ENCODE measurements around the gene ATP6V1B1.

Gene ATP6V1B1

DNA sequence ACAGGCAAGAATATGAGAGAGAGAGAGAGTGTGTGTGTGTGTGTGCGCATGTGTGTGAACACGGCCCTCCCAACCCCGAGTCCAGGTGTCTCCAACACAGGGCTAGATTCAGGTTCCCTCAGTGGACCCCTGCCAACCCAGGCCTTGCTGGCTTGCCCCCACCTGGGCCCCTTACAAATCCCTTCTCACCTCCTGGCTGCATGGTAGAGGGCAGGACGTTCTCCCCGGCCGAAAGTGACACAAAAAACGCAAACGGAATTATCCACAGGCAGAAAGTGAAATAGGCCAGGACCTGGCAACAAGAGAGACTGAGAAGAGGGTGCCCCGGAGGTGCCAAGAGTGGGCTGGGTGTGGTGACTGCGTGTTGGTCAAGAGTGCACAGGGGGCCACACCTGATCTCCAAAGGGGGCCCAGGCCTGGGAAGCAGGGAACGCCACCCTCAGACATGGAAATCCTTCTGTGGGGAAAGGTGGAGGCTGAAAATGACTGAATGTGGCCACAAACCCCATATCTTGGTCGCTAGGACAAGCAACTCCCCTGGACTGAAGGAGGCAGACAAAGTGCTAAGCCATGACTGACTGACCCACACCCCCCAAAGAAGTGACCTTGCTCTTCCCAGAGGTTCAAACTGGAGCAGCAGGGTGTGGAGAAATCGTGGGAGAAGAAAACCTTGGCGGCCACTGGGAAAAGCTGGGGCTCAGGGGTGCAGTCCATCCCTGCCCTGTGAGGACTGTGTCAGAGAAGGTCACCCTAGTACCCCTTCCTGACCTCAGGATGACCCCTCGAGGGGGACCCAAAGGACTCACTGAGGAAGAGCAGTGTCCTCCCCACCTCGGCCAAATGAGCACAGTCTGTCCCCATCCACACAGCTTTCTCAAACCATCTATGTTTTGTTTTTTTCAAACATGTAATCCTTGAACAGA is 53.3 kb downstream of the ATP6V1B1 start:
- H3K4me1 ChIP-seq (ENCODE audit: insufficient read depth, insufficient read length), result no peaks in the 10 kb centered on the region
- TF ChIP-seq SUZ12 (IDR thresholded peaks at IDR 0.05; ENCODE audit: extremely low read depth, insufficient read depth, insufficient read length), result no peak
- no peak for TF ChIP-seq YY1 (IDR thresholded peaks at IDR 0.05; ENCODE audit: insufficient read depth, insufficient read length)
- TF ChIP-seq ZNF274 (IDR thresholded peaks at IDR 0.05; ENCODE audit: low read depth, low read length), result no peak
- H3K36me3 ChIP-seq (ENCODE audit: insufficient read depth, insufficient read length, low read length), result peaks cover 69% of the 10 kb centered on the region
- no peaks in the 10 kb centered on the region for H3K9me3 ChIP-seq (ENCODE audit: insufficient read depth, low read length)
- no peak for DNase-seq (ENCODE audit: low read depth, low spot score)
- H3K27me3 ChIP-seq (ENCODE audit: insufficient read depth, insufficient read length), result no peaks in the 10 kb centered on the region
- no peak overlapping the region for H3K4me3 ChIP-seq (ENCODE audit: insufficient read length, low read depth)
- no peak overlapping the region for H3K9ac ChIP-seq (ENCODE audit: insufficient read length, low read depth)

DNA sequence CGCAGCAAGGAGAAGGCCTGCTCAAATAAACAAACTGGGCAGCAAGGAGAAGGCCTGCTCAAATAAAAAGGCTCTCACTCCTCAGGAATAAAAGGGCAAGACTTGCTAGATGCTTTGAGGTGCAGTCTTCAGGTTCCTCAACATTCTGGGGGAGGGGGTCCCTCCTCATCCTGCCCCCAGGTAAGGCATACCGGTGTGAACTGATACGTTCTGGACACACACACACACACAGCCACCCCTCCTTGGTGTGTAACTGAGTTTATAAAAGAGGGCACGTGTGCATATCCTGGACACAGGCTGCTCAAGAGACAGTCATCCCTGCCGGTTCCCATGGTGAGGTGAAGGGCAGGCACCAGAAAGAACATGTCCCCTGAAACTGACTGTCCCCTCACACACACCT is 54.5 kb downstream of the ATP6V1B1 start:
- no peak overlapping the region for H3K4me3 ChIP-seq (ENCODE audit: insufficient read length, low read depth)
- DNase-seq (ENCODE audit: low read depth, low spot score), result no peak
- no peaks in the 10 kb centered on the region for H3K4me1 ChIP-seq (ENCODE audit: insufficient read depth, insufficient read length)
- no peak for TF ChIP-seq ZNF274 (IDR thresholded peaks at IDR 0.05; ENCODE audit: low read depth, low read length)
- no peak for TF ChIP-seq YY1 (IDR thresholded peaks at IDR 0.05; ENCODE audit: insufficient read depth, insufficient read length)
- TF ChIP-seq SUZ12 (IDR thresholded peaks at IDR 0.05; ENCODE audit: extremely low read depth, insufficient read depth, insufficient read length), result no peak
- no peak overlapping the region for H3K9ac ChIP-seq (ENCODE audit: insufficient read length, low read depth)
- no peaks in the 10 kb centered on the region for H3K27me3 ChIP-seq (ENCODE audit: insufficient read depth, insufficient read length)
- no peaks in the 10 kb centered on the region for H3K9me3 ChIP-seq (ENCODE audit: insufficient read depth, low read length)
- H3K36me3 ChIP-seq (ENCODE audit: insufficient read depth, insufficient read length, low read length), result peaks cover 67% of the 10 kb centered on the region

DNA sequence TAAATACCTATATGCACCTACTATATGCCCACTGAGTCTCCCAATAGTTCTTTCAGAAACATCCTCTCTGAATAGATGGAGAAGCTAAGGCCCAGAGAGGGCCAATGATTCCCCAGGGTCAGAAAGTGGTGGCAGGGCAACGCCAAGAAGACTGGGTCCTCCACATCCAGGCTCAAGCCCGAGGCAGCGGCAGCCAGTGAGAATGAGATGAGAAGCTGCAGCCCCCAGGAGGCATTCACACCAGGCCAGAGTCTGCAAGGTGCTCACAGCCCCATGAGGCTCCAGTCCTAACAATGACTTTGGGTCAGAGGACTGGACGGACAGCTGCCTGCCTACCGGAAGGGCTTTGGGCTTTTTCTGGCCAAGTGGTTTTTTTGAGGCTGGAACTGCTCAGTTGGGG is 55.4 kb downstream of the ATP6V1B1 start:
- H3K36me3 ChIP-seq (ENCODE audit: insufficient read depth, insufficient read length, low read length), result peaks cover 59% of the 10 kb centered on the region
- no peak for DNase-seq (ENCODE audit: low read depth, low spot score)
- no peaks in the 10 kb centered on the region for H3K27me3 ChIP-seq (ENCODE audit: insufficient read depth, insufficient read length)
- H3K4me1 ChIP-seq (ENCODE audit: insufficient read depth, insufficient read length), result no peaks in the 10 kb centered on the region
- TF ChIP-seq YY1 (IDR thresholded peaks at IDR 0.05; ENCODE audit: insufficient read depth, insufficient read length) (no peak), SUZ12 (IDR thresholded peaks at IDR 0.05; ENCODE audit: extremely low read depth, insufficient read depth, insufficient read length) (no peak), ZNF274 (IDR thresholded peaks at IDR 0.05; ENCODE audit: low read depth, low read length) (no peak)
- H3K9me3 ChIP-seq (ENCODE audit: insufficient read depth, low read length), result no peaks in the 10 kb centered on the region
- no peak overlapping the region for H3K4me3 ChIP-seq (ENCODE audit: insufficient read length, low read depth)
- H3K9ac ChIP-seq (ENCODE audit: insufficient read length, low read depth), result no peak overlapping the region

DNA sequence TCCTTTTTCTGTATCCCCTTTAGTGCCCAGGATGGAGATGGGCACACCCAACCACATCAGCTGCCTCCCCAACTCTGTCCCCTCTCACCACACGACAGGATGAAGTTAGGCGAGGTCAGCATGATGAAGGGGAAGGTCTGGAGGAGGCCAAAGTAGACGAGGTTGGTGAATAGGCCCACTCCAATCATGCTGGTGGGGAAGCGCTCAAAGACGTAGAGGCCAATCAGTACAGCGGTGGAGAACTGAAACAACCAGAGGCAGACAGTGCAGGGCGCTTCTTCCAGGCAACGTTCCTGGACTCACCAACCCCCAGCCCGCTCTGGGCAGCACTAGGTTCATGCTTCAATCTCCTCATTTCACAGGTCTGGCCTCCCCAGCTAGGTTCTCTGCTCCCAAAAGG is 56.0 kb downstream of the ATP6V1B1 start:
- H3K27me3 ChIP-seq (ENCODE audit: insufficient read depth, insufficient read length), result no peaks in the 10 kb centered on the region
- H3K4me3 ChIP-seq (ENCODE audit: insufficient read length, low read depth), result no peak overlapping the region
- no peak for DNase-seq (ENCODE audit: low read depth, low spot score)
- H3K36me3 ChIP-seq (ENCODE audit: insufficient read depth, insufficient read length, low read length), result peaks cover 53% of the 10 kb centered on the region
- H3K9ac ChIP-seq (ENCODE audit: insufficient read length, low read depth), result no peak overlapping the region
- H3K9me3 ChIP-seq (ENCODE audit: insufficient read depth, low read length), result no peaks in the 10 kb centered on the region
- no peaks in the 10 kb centered on the region for H3K4me1 ChIP-seq (ENCODE audit: insufficient read depth, insufficient read length)
- TF ChIP-seq SUZ12 (IDR thresholded peaks at IDR 0.05; ENCODE audit: extremely low read depth, insufficient read depth, insufficient read length) (no peak), YY1 (IDR thresholded peaks at IDR 0.05; ENCODE audit: insufficient read depth, insufficient read length) (no peak), ZNF274 (IDR thresholded peaks at IDR 0.05; ENCODE audit: low read depth, low read length) (no peak)

DNA sequence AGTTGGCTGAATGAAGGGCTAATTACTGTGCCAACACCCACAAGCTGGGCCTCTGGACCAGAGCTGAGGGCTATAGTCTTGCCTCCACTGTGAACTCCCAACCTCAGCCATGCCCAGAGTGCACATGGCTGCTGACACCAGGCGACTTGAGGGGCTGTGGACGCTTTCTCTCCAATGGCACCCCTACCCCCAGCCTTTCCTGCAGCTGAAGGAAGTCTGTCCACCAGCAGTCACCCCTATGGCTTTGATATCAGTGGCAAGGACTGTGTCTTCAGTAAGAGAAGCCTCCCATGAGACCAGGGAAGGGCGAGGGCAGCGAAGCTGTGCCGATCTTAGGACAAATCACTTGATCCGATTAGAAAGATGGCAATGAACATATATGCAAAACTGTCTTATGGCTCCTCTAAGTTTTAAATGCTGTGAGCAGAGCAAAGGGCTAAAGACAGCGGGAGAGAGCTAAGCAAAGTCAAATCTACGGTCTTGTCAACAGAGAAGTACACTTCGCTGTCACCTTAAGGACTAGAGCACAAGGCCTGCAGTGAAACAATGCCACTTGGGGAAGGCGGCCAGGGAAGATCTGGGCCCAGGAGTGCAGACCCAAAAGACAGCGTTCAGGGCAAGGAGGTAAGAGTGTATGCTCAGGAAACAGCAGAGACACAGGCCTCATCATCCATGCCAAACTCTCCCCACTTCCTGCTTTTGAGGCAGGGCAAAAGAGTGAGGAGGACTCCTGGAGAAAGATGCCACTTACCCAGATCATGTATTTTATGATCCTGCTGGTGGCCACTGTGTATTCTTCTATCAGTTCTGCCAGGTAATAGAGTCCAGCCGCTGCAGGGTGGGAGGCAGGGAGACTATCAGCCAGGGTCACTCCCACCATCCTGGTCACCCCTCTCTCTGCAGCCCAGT is 57.5 kb downstream of the ATP6V1B1 start:
- Histone ChIP-seq H3K27me3 (ENCODE audit: insufficient read depth, insufficient read length) (no peaks in the 10 kb centered on the region), H3K9ac (ENCODE audit: insufficient read length, low read depth) (peak overlapping the region; percentile 61), H3K4me1 (ENCODE audit: insufficient read depth, insufficient read length) (no peaks in the 10 kb centered on the region), H3K36me3 (ENCODE audit: insufficient read depth, insufficient read length, low read length) (peaks cover 40% of the 10 kb centered on the region), H3K9me3 (ENCODE audit: insufficient read depth, low read length) (no peaks in the 10 kb centered on the region), H3K4me3 (ENCODE audit: insufficient read length, low read depth) (peak overlapping the region; percentile 3)
- DNase-seq (ENCODE audit: low read depth, low spot score), result no peak
- TF ChIP-seq ZNF274 (IDR thresholded peaks at IDR 0.05; ENCODE audit: low read depth, low read length) (no peak), YY1 (IDR thresholded peaks at IDR 0.05; ENCODE audit: insufficient read depth, insufficient read length) (no peak), SUZ12 (IDR thresholded peaks at IDR 0.05; ENCODE audit: extremely low read depth, insufficient read depth, insufficient read length) (no peak)

DNA sequence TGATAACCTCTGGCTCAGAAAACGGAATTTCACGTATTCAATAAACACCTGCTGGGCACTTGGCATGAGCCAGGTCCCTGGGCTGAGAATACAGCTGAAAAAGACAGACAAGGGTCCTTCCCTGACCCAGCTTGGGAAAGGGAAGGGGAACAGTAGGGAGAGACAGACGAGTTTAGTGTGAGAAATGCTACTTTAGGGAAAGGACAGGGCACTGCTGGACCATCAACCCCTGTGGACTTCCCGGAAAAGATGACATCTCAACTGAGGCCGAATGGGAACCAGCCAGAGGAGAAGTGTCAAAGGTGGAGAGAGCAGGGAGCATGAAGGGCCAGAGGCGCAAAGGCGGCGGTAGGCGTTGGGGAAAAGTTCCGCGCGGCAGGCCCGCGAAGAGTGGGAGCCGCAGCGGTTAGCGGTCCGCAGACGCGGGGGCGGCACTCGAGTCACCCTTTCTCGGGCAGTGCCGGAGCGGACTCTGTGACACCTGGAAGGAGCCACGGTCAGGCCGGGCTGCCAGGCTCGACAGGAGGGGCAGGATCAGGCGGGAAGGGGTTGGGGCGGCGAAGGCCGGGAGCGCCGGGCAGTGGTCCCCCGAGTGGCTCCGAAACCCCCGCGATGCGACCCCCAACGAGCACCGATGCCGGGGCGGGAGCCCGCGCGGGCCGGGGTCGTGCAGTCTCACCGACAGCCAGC is 58.5 kb downstream of the ATP6V1B1 start:
- H3K27me3 ChIP-seq (ENCODE audit: insufficient read depth, insufficient read length), result no peaks in the 10 kb centered on the region
- DNase-seq (ENCODE audit: low read depth, low spot score), result no peak
- H3K9me3 ChIP-seq (ENCODE audit: insufficient read depth, low read length), result no peaks in the 10 kb centered on the region
- no peak for TF ChIP-seq YY1 (IDR thresholded peaks at IDR 0.05; ENCODE audit: insufficient read depth, insufficient read length)
- no peak for TF ChIP-seq ZNF274 (IDR thresholded peaks at IDR 0.05; ENCODE audit: low read depth, low read length)
- TF ChIP-seq SUZ12 (IDR thresholded peaks at IDR 0.05; ENCODE audit: extremely low read depth, insufficient read depth, insufficient read length), result no peak
- peaks cover 32% of the 10 kb centered on the region for H3K36me3 ChIP-seq (ENCODE audit: insufficient read depth, insufficient read length, low read length)
- H3K4me3 ChIP-seq (ENCODE audit: insufficient read length, low read depth), result peak overlapping the region; percentile 88
- no peaks in the 10 kb centered on the region for H3K4me1 ChIP-seq (ENCODE audit: insufficient read depth, insufficient read length)
- peak overlapping the region; percentile 96 for H3K9ac ChIP-seq (ENCODE audit: insufficient read length, low read depth)
